ENCODE data around the gene TMEM219. TPM values are rescaled to one million over a fixed set of nuclear protein-coding genes. Genes with fewer than 3 reads are reported as not detected.

The TMEM219 gene
- total RNA-seq, 1 experiment from 2014 or later: 57.7 TPM

DNA sequence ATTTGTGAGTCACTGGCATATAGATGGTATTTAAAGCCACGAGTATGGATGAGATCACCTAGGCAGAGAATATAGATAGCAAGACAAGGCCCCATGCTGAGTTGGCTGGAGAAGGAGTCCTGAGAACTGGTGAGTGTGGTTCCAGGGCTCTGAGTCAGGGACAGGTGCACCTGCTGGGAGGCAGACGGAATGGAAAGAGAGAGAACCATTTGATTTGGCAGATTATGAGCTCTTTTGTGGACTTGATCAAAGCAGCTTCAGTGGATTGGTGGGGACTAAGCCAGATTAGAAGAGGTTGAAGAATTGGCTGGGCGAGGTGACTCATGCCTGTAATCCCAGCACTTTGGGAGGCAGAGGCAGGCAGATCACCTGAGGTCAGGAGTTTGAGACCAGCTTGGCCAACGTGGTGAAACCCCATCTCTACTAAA is 56.9 kb downstream of the TMEM219 start:
- TF ChIP-seq CTCF (IDR thresholded peaks at IDR 0.05; ENCODE audit: insufficient read depth in 1 of 2, low read depth in 1 of 2, low read length in 1 of 2, severe bottlenecking in 1 of 2, unreplicated experiment in 1 of 2): no peak

More for the DNA sequence above, 56.9 kb downstream of the TMEM219 start:
- Mint-ChIP-seq H3K4me3 (ENCODE audit: unreplicated experiment) (no peak overlapping the region), H3K9me3 (ENCODE audit: unreplicated experiment) (no peaks in the 10 kb centered on the region), H3K4me1 (ENCODE audit: low read depth, unreplicated experiment) (no peaks in the 10 kb centered on the region), H3K36me3 (ENCODE audit: insufficient read depth, unreplicated experiment) (peaks cover 7% of the 10 kb centered on the region), H3K27me3 (ENCODE audit: insufficient read depth, unreplicated experiment) (no peaks in the 10 kb centered on the region), H3K27ac (ENCODE audit: unreplicated experiment) (no peak overlapping the region)
- no peaks in the 10 kb centered on the region for H3K4me1 ChIP-seq
- POLR2A ChIA-PET: no interaction called here
- H3K4me3 ChIP-seq (ENCODE audit: low read depth, low read length): no peak overlapping the region
- intact Hi-C loops (cut with micrococcal nuclease; ENCODE audit: unreplicated experiment): no loop called here
- CTCF ChIA-PET: no interaction called here
- no peaks in the 10 kb centered on the region for H3K9me3 ChIP-seq
- BruUV-seq (replicated peaks): no TSS peak
- no peak for DNase-seq
- no peaks in the 10 kb centered on the region for H3K27me3 ChIP-seq (replicated peaks; ENCODE audit: control insufficient read depth, insufficient read depth, low read length)
- H3K36me3 ChIP-seq (ENCODE audit: control insufficient read depth, insufficient read depth, low read length): no peaks in the 10 kb centered on the region

Other genes starting within 250 kb of the TMEM219 start
- gene C16orf54, start 216.1 kb upstream of the TMEM219 start, total RNA-seq (2022): not detected in 2 replicates
- 1.4 and 1.9 TPM in 2 replicates for gene ZG16, start 183.8 kb upstream of the TMEM219 start, total RNA-seq (2022)
- gene KIF22, start 171.3 kb upstream of the TMEM219 start, total RNA-seq (2022): 134 and 152 TPM in 2 replicates
- gene MAZ, start 155.6 kb upstream of the TMEM219 start, total RNA-seq (2022): 299 and 317 TPM in 2 replicates
- gene PRRT2, start 149.9 kb upstream of the TMEM219 start, total RNA-seq (2022): 3.6 and 3.9 TPM in 2 replicates
- 31.4 and 33.0 TPM in 2 replicates for gene PAGR1, start 145.9 kb upstream of the TMEM219 start, total RNA-seq (2022)
- 62.9 and 72.5 TPM in 2 replicates for gene MVP, start 141.6 kb upstream of the TMEM219 start, total RNA-seq (2022)
- gene CDIPT, start 98.9 kb upstream of the TMEM219 start, total RNA-seq (2022): 56.6 and 57.1 TPM in 2 replicates
- 24.1 and 26.3 TPM in 2 replicates for gene SEZ6L2, start 62.5 kb upstream of the TMEM219 start, total RNA-seq (2022)
- 13.2 and 14.7 TPM in 2 replicates for gene ASPHD1, start 61.6 kb upstream of the TMEM219 start, total RNA-seq (2022)
- 13.0 and 14.9 TPM in 2 replicates for gene KCTD13, start 35.9 kb upstream of the TMEM219 start, total RNA-seq (2022)
- 45.8 and 47.1 TPM in 2 replicates for gene TAOK2, start 11.8 kb downstream of the TMEM219 start, total RNA-seq (2022)
- gene HIRIP3, start 33.5 kb downstream of the TMEM219 start, total RNA-seq (2022): 22.7 and 23.3 TPM in 2 replicates
- gene INO80E, start 34.2 kb downstream of the TMEM219 start, total RNA-seq (2022): 58.6 and 58.8 TPM in 2 replicates
- 3.5 and 4.5 TPM in 2 replicates for gene DOC2A, start 48.9 kb downstream of the TMEM219 start, total RNA-seq (2022)
- not detected in 2 replicates for gene C16orf92, start 61.1 kb downstream of the TMEM219 start, total RNA-seq (2022)
- gene TLCD3B, start 69.2 kb downstream of the TMEM219 start, total RNA-seq (2022): 0.48 and 0.60 TPM in 2 replicates
- 675 and 802 TPM in 2 replicates for gene ALDOA, start 103.7 kb downstream of the TMEM219 start, total RNA-seq (2022)
- gene PPP4C, start 113.9 kb downstream of the TMEM219 start, total RNA-seq (2022): 130 and 134 TPM in 2 replicates
- 1.1 and 1.6 TPM in 2 replicates for gene TBX6, start 129.8 kb downstream of the TMEM219 start, total RNA-seq (2022)
- 24.4 and 26.3 TPM in 2 replicates for gene YPEL3, start 134.1 kb downstream of the TMEM219 start, total RNA-seq (2022)
- gene GDPD3, start 151.5 kb downstream of the TMEM219 start, total RNA-seq (2022): 5.8 and 8.4 TPM in 2 replicates
- gene MAPK3, start 161.1 kb downstream of the TMEM219 start, total RNA-seq (2022): 64.0 and 71.9 TPM in 2 replicates
- 0.95 and 1.2 TPM in 2 replicates for gene CORO1A, start 221.5 kb downstream of the TMEM219 start, total RNA-seq (2022)
- 96.5 and 114 TPM in 2 replicates for gene BOLA2B, start 231.6 kb downstream of the TMEM219 start, total RNA-seq (2022)
- 19.1 and 19.9 TPM in 2 replicates for gene SLX1A, start 231.8 kb downstream of the TMEM219 start, total RNA-seq (2022)
- gene SULT1A3, start 237.2 kb downstream of the TMEM219 start, total RNA-seq (2022): 8.3 and 9.1 TPM in 2 replicates